GM06990 (cell line): ENCODE results near the gene MYO7B.

Source experiments
- DNase-seq: peaks from one replicate; pipeline ENCODE4 v3.0.0-alpha.2; 2011; ENCODE audit not compliant: insufficient read length; ENCODE audit errors: extremely low read depth
- H3K27me3 ChIP-seq: replicated peaks from 2 replicates; pipeline ENCODE4 v1.6.0; 2011; ENCODE audit warnings: low read length; ENCODE audit not compliant: control insufficient read depth, insufficient read depth
- H3K36me3 ChIP-seq: 2 replicates; pipeline ENCODE4 v1.5.1; 2011; ENCODE audit warnings: low read length; ENCODE audit not compliant: control insufficient read depth, insufficient read depth
- H3K4me3 ChIP-seq: replicated peaks from 2 replicates; pipeline ENCODE4 v1.5.1; 2011; ENCODE audit warnings: low read depth, mild to moderate bottlenecking, control low read depth, low read length
- TF ChIP-seq, protein P1 (sequence below): IDR thresholded peaks from 2 replicates; pipeline ENCODE4 v1.5.1; 2011; ENCODE audit warnings: low read length, control low read depth, mild to moderate bottlenecking, inconsistent platforms; ENCODE audit not compliant: insufficient read depth, poor library complexity, severe bottlenecking

MYO7B gene

DNA sequence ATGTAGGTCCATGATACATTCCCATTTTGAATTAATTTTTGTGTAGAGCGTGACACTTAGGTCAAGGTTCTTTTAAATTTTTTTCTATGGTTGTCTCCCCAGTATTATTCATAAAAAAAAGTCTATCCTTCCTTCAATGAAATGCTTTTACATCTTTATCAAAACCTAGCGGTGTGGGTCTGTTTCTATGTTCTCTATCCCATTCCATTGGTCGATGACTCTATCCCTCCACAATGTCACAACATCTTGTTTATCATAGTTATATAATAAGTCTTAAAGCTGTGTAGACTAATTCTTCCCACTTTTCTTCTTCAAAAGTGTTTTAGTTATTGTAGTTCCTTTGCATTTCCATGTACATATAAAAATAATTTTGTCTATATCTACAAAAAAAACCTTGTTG lies 63.2 kb downstream of the MYO7B start:
- no peak for DNase-seq
- no peaks in the 10 kb centered on the region for H3K36me3 ChIP-seq
- TF ChIP-seq, protein P1, sequence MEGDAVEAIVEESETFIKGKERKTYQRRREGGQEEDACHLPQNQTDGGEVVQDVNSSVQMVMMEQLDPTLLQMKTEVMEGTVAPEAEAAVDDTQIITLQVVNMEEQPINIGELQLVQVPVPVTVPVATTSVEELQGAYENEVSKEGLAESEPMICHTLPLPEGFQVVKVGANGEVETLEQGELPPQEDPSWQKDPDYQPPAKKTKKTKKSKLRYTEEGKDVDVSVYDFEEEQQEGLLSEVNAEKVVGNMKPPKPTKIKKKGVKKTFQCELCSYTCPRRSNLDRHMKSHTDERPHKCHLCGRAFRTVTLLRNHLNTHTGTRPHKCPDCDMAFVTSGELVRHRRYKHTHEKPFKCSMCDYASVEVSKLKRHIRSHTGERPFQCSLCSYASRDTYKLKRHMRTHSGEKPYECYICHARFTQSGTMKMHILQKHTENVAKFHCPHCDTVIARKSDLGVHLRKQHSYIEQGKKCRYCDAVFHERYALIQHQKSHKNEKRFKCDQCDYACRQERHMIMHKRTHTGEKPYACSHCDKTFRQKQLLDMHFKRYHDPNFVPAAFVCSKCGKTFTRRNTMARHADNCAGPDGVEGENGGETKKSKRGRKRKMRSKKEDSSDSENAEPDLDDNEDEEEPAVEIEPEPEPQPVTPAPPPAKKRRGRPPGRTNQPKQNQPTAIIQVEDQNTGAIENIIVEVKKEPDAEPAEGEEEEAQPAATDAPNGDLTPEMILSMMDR = no peak
- H3K27me3 ChIP-seq = no peaks in the 10 kb centered on the region
- no peak overlapping the region for H3K4me3 ChIP-seq

DNA sequence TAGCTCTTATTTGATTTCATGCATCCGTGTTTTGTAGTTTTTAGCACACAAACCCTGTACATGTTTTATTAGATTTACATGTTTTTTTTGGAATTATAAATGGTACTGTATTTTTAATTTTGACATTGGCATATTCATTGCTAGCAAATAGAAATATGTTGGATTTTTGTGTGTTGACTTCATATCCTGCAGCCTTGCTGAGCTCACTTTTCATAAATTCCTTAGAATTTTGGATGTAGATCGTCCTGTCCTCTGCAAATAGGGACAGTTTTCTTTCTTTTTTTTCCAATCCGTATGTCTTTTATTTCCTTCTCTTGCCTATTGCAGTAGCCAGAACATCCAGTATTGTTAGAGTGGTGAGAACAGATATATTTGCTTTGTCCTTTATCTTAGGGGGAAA lies 63.7 kb downstream of the MYO7B start:
- H3K4me3 ChIP-seq = no peak overlapping the region
- DNase-seq = no peak
- no peaks in the 10 kb centered on the region for H3K27me3 ChIP-seq
- no peaks in the 10 kb centered on the region for H3K36me3 ChIP-seq
- TF ChIP-seq, protein P1 = no peak

DNA sequence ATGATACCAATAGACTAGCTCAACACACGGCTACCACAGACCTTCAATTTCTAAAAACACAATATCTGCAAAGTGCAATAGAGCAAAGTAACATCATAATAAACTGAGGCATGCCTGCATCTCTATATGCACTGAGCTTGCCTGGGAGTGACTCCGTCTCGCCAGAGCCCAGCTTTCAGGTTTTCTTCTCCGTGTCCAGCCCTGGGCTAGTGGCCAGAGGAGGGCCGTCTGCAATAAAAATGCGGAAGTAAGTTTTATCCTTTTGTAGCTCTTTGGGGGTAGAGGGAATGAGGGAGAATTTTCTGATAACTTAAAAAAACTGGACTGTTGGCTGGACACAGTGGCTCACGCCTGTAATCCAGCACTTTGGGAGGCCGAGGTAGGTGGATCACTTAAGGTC lies 69.5 kb downstream of the MYO7B start:
- Histone ChIP-seq H3K4me3 (no peak overlapping the region), H3K27me3 (no peaks in the 10 kb centered on the region), H3K36me3 (no peaks in the 10 kb centered on the region)
- DNase-seq = no peak
- TF ChIP-seq, protein P1 = no peak

DNA sequence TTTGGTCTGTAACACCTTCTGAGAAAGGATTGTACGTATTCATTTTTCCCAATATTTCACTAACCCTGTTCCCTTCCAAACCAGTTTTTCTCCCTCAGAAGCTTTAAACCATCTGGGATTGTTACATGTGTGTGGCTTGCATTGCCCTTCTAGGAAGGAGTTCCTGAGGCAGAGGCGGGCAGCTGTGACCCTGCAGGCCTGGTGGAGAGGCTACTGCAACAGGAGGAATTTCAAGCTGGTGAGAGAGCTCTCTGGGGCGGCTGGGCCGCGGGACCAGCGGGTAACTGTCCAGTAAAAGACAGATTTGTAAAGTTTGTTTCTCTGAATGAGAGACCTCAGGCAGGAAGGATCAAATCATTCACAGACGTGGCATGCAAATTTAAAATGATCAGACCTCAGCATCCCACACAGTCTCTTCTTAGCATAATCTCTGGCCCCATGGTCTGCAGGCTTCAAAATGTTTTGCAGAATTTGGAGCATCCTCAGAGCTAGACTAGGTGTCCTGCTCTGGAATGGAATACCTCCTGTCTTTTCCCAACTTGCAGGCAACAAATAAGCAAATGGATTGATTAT lies 70.3 kb downstream of the MYO7B start:
- Histone ChIP-seq H3K4me3 (no peak overlapping the region), H3K27me3 (no peaks in the 10 kb centered on the region), H3K36me3 (no peaks in the 10 kb centered on the region)
- TF ChIP-seq, protein P1 = no peak
- no peak for DNase-seq

DNA sequence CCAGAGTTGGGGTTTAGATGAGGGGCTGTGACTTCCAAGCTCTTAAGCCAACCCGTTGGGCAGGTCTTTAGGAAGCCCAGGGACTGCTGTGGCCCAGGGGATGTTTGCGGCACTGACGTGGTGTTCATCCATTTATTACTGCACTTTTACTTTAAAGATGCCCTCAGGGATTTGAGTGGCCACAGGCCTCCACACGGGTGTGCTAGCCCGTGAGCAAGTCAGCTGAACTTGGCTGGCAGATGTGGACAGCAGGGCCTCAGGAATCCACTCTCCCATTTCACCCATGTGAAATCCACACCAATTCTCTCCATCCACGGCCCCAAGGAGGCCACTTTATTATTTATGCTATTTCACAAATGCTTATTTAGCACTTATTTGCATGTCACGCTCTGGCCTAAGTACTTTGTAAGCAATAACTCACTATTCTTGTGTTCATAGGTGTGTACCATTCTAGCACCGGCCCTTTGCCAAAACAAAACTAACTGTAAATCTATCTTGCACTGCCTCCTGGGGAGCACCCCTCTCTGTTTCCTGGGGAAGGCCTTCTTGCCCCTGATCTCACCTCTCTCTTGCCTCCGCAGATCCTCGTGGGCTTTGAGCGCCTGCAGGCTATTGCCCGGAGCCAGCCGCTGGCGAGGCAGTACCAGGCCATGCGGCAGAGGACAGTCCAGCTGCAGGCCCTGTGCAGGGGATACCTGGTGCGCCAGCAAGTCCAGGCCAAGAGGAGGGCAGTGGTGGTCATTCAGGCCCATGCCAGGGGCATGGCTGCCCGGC lies 71.3 kb downstream of the MYO7B start:
- H3K27me3 ChIP-seq = no peaks in the 10 kb centered on the region
- no peak for DNase-seq

More for the DNA sequence above, 71.3 kb downstream of the MYO7B start:
- H3K4me3 ChIP-seq = no peak overlapping the region
- TF ChIP-seq, protein P1 = no peak
- H3K36me3 ChIP-seq = no peaks in the 10 kb centered on the region
